Thoracic aorta (tissue), 2 donors: ENCODE measurements around the gene ETV5. TPM values are rescaled to one million over a fixed set of nuclear protein-coding genes. Genes with fewer than 3 reads are reported as not detected.

Experiments
- ATAC-seq: fragments of 150-250 bp; one replicate; pipeline ENCODE4 v1.8.0; 2017; ENCODE audit warnings: low read depth; ENCODE audit not compliant: insufficient number of reproducible peaks, low FRiP score
- DNase-seq: peaks from one replicate; pipeline ENCODE4 v3.0.0-alpha.2; 2020; ENCODE audit warnings: low spot score
- H3K27ac ChIP-seq, 2 donors: fragments of 200-600 bp; sonication (generic); 1 replicate in 1 of 2; 2 replicates in 1 of 2; pipeline ENCODE4 v1.5.1; 2016; ENCODE audit warnings: mild to moderate bottlenecking in 2 of 2, moderate library complexity in 2 of 2
- H3K27me3 ChIP-seq: fragments of 200-600 bp; sonication (generic); replicated peaks from 2 replicates; pipeline ENCODE4 v1.6.0; 2016; ENCODE audit warnings: mild to moderate bottlenecking; ENCODE audit not compliant: insufficient read depth
- H3K36me3 ChIP-seq: fragments of 200-600 bp; sonication (generic); one replicate; pipeline ENCODE4 v1.5.1; 2016
- H3K4me1 ChIP-seq, 2 donors: fragments of 200-600 bp; sonication (generic); 1 replicate in 1 of 2; 2 replicates in 1 of 2; pipeline versions ENCODE4 v1.5.1 to v1.6.0; 2016; ENCODE audit warnings: low read depth in 2 of 2, mild to moderate bottlenecking in 1 of 2; ENCODE audit not compliant: control insufficient read depth in 1 of 2
- H3K4me3 ChIP-seq: fragments of 200-600 bp; sonication (generic); 2 replicates; pipeline ENCODE4 v1.5.1; 2016; ENCODE audit warnings: mild to moderate bottlenecking
- H3K9me3 ChIP-seq: fragments of 200-600 bp; sonication (generic); 2 replicates; pipeline ENCODE4 v1.5.1; 2016
- CTCF ChIP-seq: fragments of 200-600 bp; sonication (generic); IDR thresholded peaks from one replicate; pipeline ENCODE4 v1.5.1; 2019; ENCODE audit warnings: antibody characterized with exemption
- total RNA-seq, 2 donors: library from RNA; depleted of rRNA; stranded (reverse); fragments of >200 nt; gene quantifications; one replicate each; pipeline versions ENCODE4 v1.1.0 to v1.2.3, GENCODE V29; 2016

The ETV5 gene
- total RNA-seq, 2 donors from 2014 or later, result 43.6 to 362 TPM

- H3K27me3 ChIP-seq, result no peaks in the 10 kb centered on the region
- no peaks in the 10 kb centered on the region for H3K4me1 ChIP-seq
- TF ChIP-seq CTCF, result no peak
- no peak overlapping the region for H3K4me3 ChIP-seq
- ATAC-seq (no peak), DNase-seq (no peak)
- peaks cover 26% of the 10 kb centered on the region for H3K36me3 ChIP-seq
- H3K27ac ChIP-seq, result no peak overlapping the region
- H3K9me3 ChIP-seq, result no peaks in the 10 kb centered on the region
These were observed 54.0 kb downstream of the ETV5 start for GRCh38 chr3:186054792-186055352.

GRCh38 chr3:186053954-186054791, 54.7 kb downstream of the ETV5 start:
- no peak for TF ChIP-seq CTCF
- no peaks in the 10 kb centered on the region for H3K4me1 ChIP-seq
- ATAC-seq (no peak), DNase-seq (no peak)
- H3K4me3 ChIP-seq, result no peak overlapping the region
- H3K9me3 ChIP-seq, result no peaks in the 10 kb centered on the region
- no peak overlapping the region for H3K27ac ChIP-seq
- H3K27me3 ChIP-seq, result no peaks in the 10 kb centered on the region
- peaks cover 26% of the 10 kb centered on the region for H3K36me3 ChIP-seq

DNA sequence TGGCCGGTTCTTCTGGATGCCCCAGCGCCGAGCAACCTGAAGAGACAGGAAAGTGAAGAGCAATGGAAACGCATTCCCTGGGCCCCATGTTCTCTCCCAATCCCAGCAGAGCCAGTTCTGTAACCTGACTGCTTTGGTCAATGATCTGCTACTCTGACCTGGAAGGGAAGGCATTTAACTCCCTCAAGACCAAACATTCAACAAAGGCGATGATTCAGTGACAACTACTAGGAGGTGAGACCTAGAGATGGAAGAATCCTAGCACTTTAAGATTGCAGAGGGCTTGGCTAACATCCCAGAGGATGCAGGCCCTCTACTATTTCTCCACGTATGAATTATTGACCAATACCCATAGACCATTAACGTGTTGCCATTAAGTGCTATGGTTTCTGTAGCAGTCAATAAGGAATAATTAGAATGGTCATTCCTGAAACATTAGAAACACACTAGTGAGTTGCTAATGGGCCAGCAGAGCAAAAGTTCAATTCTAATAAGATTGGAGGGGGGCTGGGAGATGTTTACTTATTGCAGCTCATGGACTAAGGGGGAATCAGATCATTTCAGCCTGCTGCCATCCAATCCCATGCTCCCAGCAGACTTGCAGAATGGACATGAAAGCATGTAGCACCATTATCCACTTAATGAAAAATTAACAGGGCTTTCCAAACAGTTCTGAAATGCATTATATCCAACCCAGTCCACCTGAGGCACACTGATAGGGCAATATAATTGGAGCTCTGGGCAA, 56.6 kb downstream of the ETV5 start:
- Histone ChIP-seq H3K36me3 (peaks cover 24% of the 10 kb centered on the region), H3K27ac (no peak overlapping the region)

DNA sequence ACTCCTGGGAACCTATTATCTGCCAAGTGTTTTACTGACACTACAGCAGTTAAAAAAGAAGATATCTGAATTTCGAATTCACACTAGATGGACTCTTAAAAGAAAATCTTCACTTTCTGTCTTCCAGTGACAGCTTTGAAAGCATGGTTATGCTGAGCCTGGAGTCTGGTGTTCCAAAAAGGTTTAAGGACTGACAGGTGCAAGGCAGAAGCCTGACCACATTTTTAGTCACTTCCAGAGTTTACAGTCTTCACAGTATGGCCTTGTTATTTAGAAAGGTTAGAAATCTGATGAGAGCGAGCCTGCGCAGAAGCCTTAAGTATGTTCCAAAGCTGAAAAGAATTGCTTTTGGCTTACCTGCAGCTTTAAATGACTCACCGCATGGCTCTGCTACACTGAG, 59.9 kb downstream of the ETV5 start:
- H3K36me3 ChIP-seq, result peaks cover 19% of the 10 kb centered on the region
- ATAC-seq, result no peak

More for the DNA sequence above, 56.6 kb downstream of the ETV5 start:
- Histone ChIP-seq H3K4me1 (no peaks in the 10 kb centered on the region), H3K27me3 (no peaks in the 10 kb centered on the region), H3K4me3 (no peak overlapping the region), H3K9me3 (no peaks in the 10 kb centered on the region)
- no peak for ATAC-seq
- no peak for DNase-seq
- no peak for TF ChIP-seq CTCF

More for the DNA sequence above, 59.9 kb downstream of the ETV5 start:
- Histone ChIP-seq H3K9me3 (no peaks in the 10 kb centered on the region), H3K27ac (no peak overlapping the region), H3K4me3 (no peak overlapping the region), H3K4me1 (no peaks in the 10 kb centered on the region), H3K27me3 (no peaks in the 10 kb centered on the region)
- TF ChIP-seq CTCF, result no peak
- no peak for DNase-seq
